Esophagus (tissue), 2 donors: ENCODE data around the gene BIRC5. TPM values are rescaled to one million over a fixed set of nuclear protein-coding genes. Genes with fewer than 3 reads are reported as not detected.

Experiments used
- H3K27ac ChIP-seq, 2 donors: one replicate each; pipeline ENCODE4 v1.5.1; 2013; ENCODE audit warnings: low read depth in 2 of 2, mild to moderate bottlenecking in 2 of 2, inconsistent platforms in 1 of 2, low read length in 1 of 2, moderate library complexity in 1 of 2
- H3K27me3 ChIP-seq, 2 donors: one replicate each; pipeline ENCODE4 v1.6.1; 2013; ENCODE audit warnings: low read length in 2 of 2, control low read depth in 1 of 2, mild to moderate bottlenecking in 1 of 2; ENCODE audit not compliant: insufficient read depth in 2 of 2, control insufficient read depth in 1 of 2
- H3K36me3 ChIP-seq, 2 donors: one replicate each; pipeline ENCODE4 v1.6.1; 2013; ENCODE audit warnings: low read length in 1 of 2; ENCODE audit not compliant: control insufficient read depth in 2 of 2, insufficient read depth in 2 of 2
- H3K4me1 ChIP-seq, 2 donors: one replicate each; pipeline ENCODE4 v1.6.1; 2013; ENCODE audit warnings: low read length in 1 of 2; ENCODE audit not compliant: control insufficient read depth in 2 of 2, insufficient read depth in 2 of 2
- H3K4me3 ChIP-seq, 2 donors: one replicate each; pipeline ENCODE4 v1.5.1; 2013; ENCODE audit warnings: low read length in 2 of 2, mild to moderate bottlenecking in 2 of 2, low read depth in 1 of 2, moderate library complexity in 1 of 2
- H3K9me3 ChIP-seq, 2 donors: one replicate each; pipeline ENCODE4 v1.6.1; 2013; ENCODE audit warnings: mild to moderate bottlenecking in 2 of 2, low read depth in 1 of 2, low read length in 1 of 2, moderate library complexity in 1 of 2; ENCODE audit not compliant: control insufficient read depth in 2 of 2, insufficient read depth in 1 of 2
- WGBS, 2 donors: extraction: QIAGEN DNeasy Blood & Tissue Kit; methylation state at CpG; one replicate each; pipeline ENCODE4 v1.1.7; 2013; 5-methylcytosine and 5-hydroxymethylcytosine counted together
- polyA plus RNA-seq, 2 donors: library from polyadenylated mRNA; stranded (reverse); fragments of 200-250 nt; gene quantifications; one replicate each; pipeline ENCODE4 v1.2.3, GENCODE V29; 2013
- donor health status: healthy with polysubstance abuse.
- donor health status: Bipolar disorder and iron deficiency.

BIRC5 gene
- polyA plus RNA-seq, 2 donors, result 8.0 to 17.6 TPM

GRCh38 chr17:78202666-78203065 lies 11.4 kb upstream of the BIRC5 start:
- H3K36me3 ChIP-seq, result peaks cover 0 to 20% of the 10 kb centered on the region in 2 donors
- WGBS, 2 donors, result 92 to 95% methylated on average over 8 of the region's 8 CpGs

GRCh38 chr17:78204387-78205123 lies 9.5 kb upstream of the BIRC5 start:
- Histone ChIP-seq H3K4me3 (no peak overlapping the region), H3K9me3 (no peaks in the 10 kb centered on the region), H3K27me3 (no peaks in the 10 kb centered on the region), H3K36me3 (peaks cover 0 to 20% of the 10 kb centered on the region in 2 donors), H3K27ac (no peak overlapping the region), H3K4me1 (peaks cover 1 to 2% of the 10 kb centered on the region in 2 donors)
- WGBS, 2 donors, result 92 to 93% methylated on average over 22 of the region's 22 CpGs

More at GRCh38 chr17:78202666-78203065, 11.4 kb upstream of the BIRC5 start:
- H3K27me3 ChIP-seq, result no peaks in the 10 kb centered on the region
- no peak overlapping the region for H3K4me3 ChIP-seq
- no peaks in the 10 kb centered on the region for H3K9me3 ChIP-seq
- H3K4me1 ChIP-seq, result peaks cover 2% of the 10 kb centered on the region in 2 donors
- H3K27ac ChIP-seq, result no peak overlapping the region

- no peaks in the 10 kb centered on the region for H3K27me3 ChIP-seq
- H3K27ac ChIP-seq, result no peak overlapping the region
- peaks cover 0 to 20% of the 10 kb centered on the region in 2 donors for H3K36me3 ChIP-seq
- no peak overlapping the region for H3K4me3 ChIP-seq
- no peaks in the 10 kb centered on the region for H3K9me3 ChIP-seq
- 90 to 92% methylated on average over 17 of the region's 17 CpGs for WGBS, 2 donors
- H3K4me1 ChIP-seq, result peaks cover 0 to 2% of the 10 kb centered on the region in 2 donors
Observed at GRCh38 chr17:78205124-78205775, 8.8 kb upstream of the BIRC5 start.

- H3K4me1 ChIP-seq, result no peaks in the 10 kb centered on the region
- no peak overlapping the region for H3K27ac ChIP-seq
- 80 to 81% methylated on average over 7 of the region's 7 CpGs for WGBS, 2 donors
- no peaks in the 10 kb centered on the region for H3K9me3 ChIP-seq
- peaks cover 0 to 20% of the 10 kb centered on the region in 2 donors for H3K36me3 ChIP-seq
- no peak overlapping the region for H3K4me3 ChIP-seq
- H3K27me3 ChIP-seq, result no peaks in the 10 kb centered on the region
Observed at GRCh38 chr17:78206298-78206697, 7.8 kb upstream of the BIRC5 start.

GRCh38 chr17:78208486-78208885 lies 5.6 kb upstream of the BIRC5 start:
- Histone ChIP-seq H3K27ac (no peak overlapping the region), H3K4me1 (no peaks in the 10 kb centered on the region), H3K27me3 (no peaks in the 10 kb centered on the region), H3K4me3 (no peak overlapping the region), H3K9me3 (no peaks in the 10 kb centered on the region), H3K36me3 (peaks cover 0 to 17% of the 10 kb centered on the region in 2 donors)
- WGBS, 2 donors, result 61 to 75% methylated on average over 3 of the region's 3 CpGs

- H3K4me3 ChIP-seq, result no peak overlapping the region
- 78 to 79% methylated on average over 10 of the region's 10 CpGs for WGBS, 2 donors
- H3K9me3 ChIP-seq, result no peaks in the 10 kb centered on the region
- no peaks in the 10 kb centered on the region for H3K27me3 ChIP-seq
- H3K27ac ChIP-seq, result no peak overlapping the region
- peaks cover 0 to 8% of the 10 kb centered on the region in 2 donors for H3K36me3 ChIP-seq
- peaks cover 0 to 3% of the 10 kb centered on the region in 2 donors for H3K4me1 ChIP-seq
Observed at GRCh38 chr17:78210111-78210510, 3.9 kb upstream of the BIRC5 start.

- no peak overlapping the region for H3K27ac ChIP-seq
- 62 to 76% methylated on average over 11 of the region's 11 CpGs for WGBS, 2 donors
- peaks cover 0 to 3% of the 10 kb centered on the region in 2 donors for H3K4me1 ChIP-seq
- no peak overlapping the region for H3K4me3 ChIP-seq
- peaks cover 0 to 4% of the 10 kb centered on the region in 2 donors for H3K36me3 ChIP-seq
- no peaks in the 10 kb centered on the region for H3K27me3 ChIP-seq
- no peaks in the 10 kb centered on the region for H3K9me3 ChIP-seq
Observed at GRCh38 chr17:78211032-78211431, 3.0 kb upstream of the BIRC5 start.

GRCh38 chr17:78214706-78215061 lies 631 bp downstream of the BIRC5 start:
- H3K27ac ChIP-seq, result no peak overlapping the region
- H3K4me3 ChIP-seq, result peak overlapping the region; percentile 45 to 56
- WGBS, 2 donors, result 9 to 10% methylated on average over 5 of the region's 5 CpGs
- no peaks in the 10 kb centered on the region for H3K36me3 ChIP-seq
- H3K9me3 ChIP-seq, result no peaks in the 10 kb centered on the region
- no peaks in the 10 kb centered on the region for H3K27me3 ChIP-seq
- H3K4me1 ChIP-seq, result peaks cover 0 to 3% of the 10 kb centered on the region in 2 donors

GRCh38 chr17:78219396-78220150 lies 5.5 kb downstream of the BIRC5 start:
- Histone ChIP-seq H3K27me3 (no peaks in the 10 kb centered on the region), H3K9me3 (no peaks in the 10 kb centered on the region)
- WGBS, 2 donors, result 59 to 73% methylated on average over 11 of the region's 11 CpGs

More at GRCh38 chr17:78219396-78220150, 5.5 kb downstream of the BIRC5 start:
- H3K4me1 ChIP-seq, result no peaks in the 10 kb centered on the region
- no peak overlapping the region for H3K4me3 ChIP-seq
- H3K36me3 ChIP-seq, result no peaks in the 10 kb centered on the region
- no peak overlapping the region for H3K27ac ChIP-seq
